DND-41 (cell line): ENCODE measurements around the gene LITAFD.

Source experiments
- CTCF ChIP-seq: IDR thresholded peaks from 2 replicates; pipeline ENCODE4 v1.5.1; 2012; ENCODE audit warnings: borderline replicate concordance, low read length, moderate library complexity, mild to moderate bottlenecking; ENCODE audit not compliant: poor library complexity, severe bottlenecking; ENCODE audit errors: extremely low read depth
- EZH2 ChIP-seq: IDR thresholded peaks from 3 replicates; pipeline ENCODE4 v1.6.1; 2012; ENCODE audit warnings: borderline replicate concordance, low read depth, mild to moderate bottlenecking, moderate library complexity, low read length, inconsistent platforms; ENCODE audit not compliant: severe bottlenecking

- TF ChIP-seq CTCF (no peak), EZH2 (no peak)
Measured at GRCh38 chr16:8904018-8904430, 21.9 kb downstream of the LITAFD start.
